ENCODE data around the gene KDM5B. TPM values are rescaled to one million over a fixed set of nuclear protein-coding genes. Genes with fewer than 3 reads are reported as not detected.

The KDM5B gene
- total and polyA plus RNA-seq, 2 of the 8 experiments (the other 6 are each of a cell fraction or from before 2014, with no cell fraction given): 73.3 to 210 TPM

GRCh38 chr1:202804126-202804525 lies 4.1 kb downstream of the KDM5B start:
- Histone ChIP-seq H2BK20ac (ENCODE audit: low read length) (no peak overlapping the region), H3K23ac (ENCODE audit: insufficient read length) (no peak overlapping the region), H3K9ac (replicated peaks in 1 of 4; ENCODE audit: extremely low read depth in 1 of 4, low read depth in 3 of 4, low read length in 3 of 4) (no peak overlapping the region), H2BK120ac (replicated peaks; ENCODE audit: low read depth, low read length) (no peak overlapping the region), H2BK5ac (ENCODE audit: low read depth, low read length) (no peak overlapping the region), H3K14ac (ENCODE audit: insufficient read length) (no peak overlapping the region), H4K8ac (ENCODE audit: extremely low read depth, insufficient read depth, low read length) (no peak overlapping the region), H3K4me1 (replicated peaks in 1 of 4; ENCODE audit: control insufficient read depth in 3 of 4, insufficient read depth in 4 of 4, low read length in 3 of 4) (peaks cover 0 to 11% (median 3%) of the 10 kb centered on the region in 4 experiments; a peak in 3 of 7 replicates), H3K4ac (replicated peaks; ENCODE audit: insufficient read length, low read depth, low read length) (no peak overlapping the region), H2BK15ac (ENCODE audit: low read length) (no peak overlapping the region), H3K4me3 (ENCODE audit: extremely low read depth in 1 of 4, insufficient read depth in 2 of 4, low read depth in 3 of 4, low read length in 4 of 4) (peak overlapping the region in 1 of 4 experiments; percentile 96; a peak in 1 of 8 replicates), H4K91ac (replicated peaks; ENCODE audit: insufficient read length, low read length) (no peak overlapping the region), H3K23me2 (ENCODE audit: low read depth, low read length) (no peaks in the 10 kb centered on the region; the same call in 1 of the 2 replicates), H3K18ac (ENCODE audit: extremely low read depth, low read length) (no peak overlapping the region), H2AFZ (ENCODE audit: low read length) (no peak overlapping the region), H4K5ac (ENCODE audit: insufficient read length, low read depth, low read length) (no peak overlapping the region), H3K36me3 (ENCODE audit: control insufficient read depth in 2 of 4, insufficient read depth in 4 of 4, low read length in 3 of 4) (no peaks in the 10 kb centered on the region; a peak in 1 of 8 replicates), H2AK5ac (ENCODE audit: low read depth, low read length) (no peak overlapping the region), H3K27ac (ENCODE audit: low read depth, low read length) (no peak overlapping the region), H3K79me1 (ENCODE audit: low read depth, low read length) (no peaks in the 10 kb centered on the region), H3K79me2 (ENCODE audit: control insufficient read depth in 1 of 2, insufficient read depth in 2 of 2, low read length in 2 of 2) (peaks cover 65 to 98% of the 10 kb centered on the region in 2 experiments), H4K20me1 (replicated peaks in 1 of 2; ENCODE audit: control insufficient read depth in 1 of 2, insufficient read depth in 2 of 2, low read length in 2 of 2) (peaks cover 9 to 23% of the 10 kb centered on the region in 2 experiments), H3K9me3 (ENCODE audit: insufficient read depth in 2 of 2, low read depth in 1 of 2, low read length in 1 of 2) (no peaks in the 10 kb centered on the region), H3K27me3 (replicated peaks in 1 of 4; ENCODE audit: control insufficient read depth in 3 of 4, extremely low read depth in 1 of 4, insufficient read depth in 3 of 4, low read length in 3 of 4) (peaks cover 0 to 3% (median 0%) of the 10 kb centered on the region in 4 experiments; a peak in 1 of 7 replicates), H2BK12ac (ENCODE audit: low read depth, low read length) (no peak overlapping the region), H3K4me2 (ENCODE audit: insufficient read depth in 1 of 2, low read depth in 2 of 2, low read length in 2 of 2) (0 out of 4 replicates have a peak overlapping the region, but pooled peaks have one; percentile 52 to 70), H3K56ac (replicated peaks; ENCODE audit: insufficient read length, low read depth, low read length) (no peak overlapping the region)
- FAIRE-seq: no peak
- ChIA-PET POLR2A (ENCODE audit: partially characterized antibody) (interaction anchor here (0.9 to 1.8 kb wide), 4 partner anchors 11 to 57 kb away, joined by 3 to 7 read pairs (median 4); no protein-coding TSS in a partner anchor), CTCF (ENCODE audit: partially characterized antibody) (interaction anchor here (1.0 kb wide), 1 partner anchor 8 kb away, joined by 3 read pairs; no protein-coding TSS in a partner anchor)
- no peak for DNase-seq (ENCODE audit: low read depth in 1 of 2, low spot score in 2 of 2)
- WGBS, 2 experiments (ENCODE audit: extremely low coverage in 1 of 2, insufficient coverage in 1 of 2, insufficient read length in 1 of 2, insufficient replicate concordance in 2 of 2, low coverage in 1 of 2, low lambda C conversion rate in 2 of 2, missing lambda C conversion rate in 1 of 2): 89% methylated on average over 4 of the region's 4 CpGs; no CpG with 5 or more reads in 1 of the 2 experiments
- no peak for TF ChIP-seq TBP (IDR thresholded peaks at IDR 0.05; ENCODE audit: low read depth, low read length)
- TF ChIP-seq TCF12 (IDR thresholded peaks at IDR 0.05; ENCODE audit: low read depth, low read length): no peak
- no peak for TF ChIP-seq ATF3 (IDR thresholded peaks at IDR 0.05; ENCODE audit: insufficient read depth, low read depth, low read length)
- TF ChIP-seq RNF2 (IDR thresholded peaks at IDR 0.05; ENCODE audit: borderline replicate concordance, low read depth, low read length, missing control alignments, poor library complexity, severe bottlenecking): no peak
- TF ChIP-seq MAFK (IDR thresholded peaks at IDR 0.05; ENCODE audit: low read depth, low read length): no peak
- TF ChIP-seq BACH1 (IDR thresholded peaks at IDR 0.05; ENCODE audit: low read length): no peak
- no peak for TF ChIP-seq NANOG (IDR thresholded peaks at IDR 0.05; ENCODE audit: insufficient read depth, low read depth, low read length, poor library complexity, severe bottlenecking)
- no peak for TF ChIP-seq HDAC6 (IDR thresholded peaks at IDR 0.05; ENCODE audit: low read depth, low read length)
- TF ChIP-seq CEBPB (IDR thresholded peaks at IDR 0.05; ENCODE audit: low read depth, low read length): no peak
- TF ChIP-seq KDM4A (IDR thresholded peaks at IDR 0.05; ENCODE audit: low read depth, low read length, severe bottlenecking): no peak
- TF ChIP-seq ASH2L (IDR thresholded peaks at IDR 0.05; ENCODE audit: low read length): no peak
- no peak for TF ChIP-seq SIRT6 (IDR thresholded peaks at IDR 0.05; ENCODE audit: low read length)
- TF ChIP-seq YY1 (IDR thresholded peaks at IDR 0.05; ENCODE audit: low read depth, low read length): no peak
- no peak for TF ChIP-seq JUN (IDR thresholded peaks at IDR 0.05; ENCODE audit: low read depth, low read length)

Measured in H1 (cell line).